Measurements from ENCODE around the gene CHD5.

The CHD5 gene

DNA sequence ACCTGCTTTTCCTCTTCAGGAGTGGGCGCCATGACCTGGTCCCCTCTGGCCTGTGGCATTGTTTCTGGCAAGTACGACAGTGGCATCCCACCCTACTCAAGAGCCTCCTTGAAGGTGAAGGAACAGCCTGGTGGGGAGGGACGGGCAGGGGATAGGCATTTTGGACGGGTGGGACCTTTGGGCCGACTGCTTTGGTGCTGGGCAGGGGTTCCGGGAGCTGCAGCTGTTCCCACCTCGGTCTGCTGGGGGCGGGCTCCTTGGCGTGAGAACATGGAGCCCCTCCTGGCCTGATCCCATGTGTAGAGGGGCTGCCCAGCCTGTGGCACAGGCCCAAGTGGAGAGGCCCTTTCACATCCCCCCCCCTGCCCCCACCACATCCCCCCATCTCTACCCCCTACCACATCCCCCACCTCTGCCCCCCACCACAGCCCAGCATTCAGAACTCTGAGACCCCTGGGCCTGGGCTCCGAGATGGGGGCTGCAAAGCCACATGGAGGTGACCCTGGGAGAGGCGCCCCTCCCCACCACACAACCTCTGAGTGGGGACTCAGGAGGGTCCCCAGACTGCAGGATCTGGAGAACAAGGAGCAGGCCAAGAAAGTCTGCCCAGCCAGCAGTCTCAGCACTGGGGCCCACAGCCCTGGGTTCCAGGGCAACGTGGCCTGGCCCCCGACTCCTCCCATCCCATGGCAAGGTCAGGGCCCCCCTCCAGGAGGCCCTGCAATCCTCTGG lies 84.4 kb downstream of the CHD5 start:
- no peaks in the 10 kb centered on the region for H3K79me1 ChIP-seq (ENCODE audit: low read length)
- H4K8ac ChIP-seq (ENCODE audit: low read depth, low read length): no peak overlapping the region
- H3K36me3 ChIP-seq (ENCODE audit: control insufficient read depth, insufficient read depth, low read length): no peaks in the 10 kb centered on the region
- H3K27ac ChIP-seq (ENCODE audit: low read depth, low read length): no peak overlapping the region
- no peak overlapping the region for H3K4me2 ChIP-seq (ENCODE audit: low read length)
- H4K5ac ChIP-seq (ENCODE audit: low read length): no peak overlapping the region
- DNase-seq: no peak
- H2BK5ac ChIP-seq (ENCODE audit: low read length): no peak overlapping the region
- H3K4ac ChIP-seq (ENCODE audit: low read depth, low read length): no peak overlapping the region
- no peaks in the 10 kb centered on the region for H3K4me1 ChIP-seq (ENCODE audit: control insufficient read depth, low read depth, low read length)
- H3K18ac ChIP-seq (ENCODE audit: low read length): no peak overlapping the region
- no CpG with 5 or more reads among the region's 13 CpGs for WGBS (ENCODE audit: extremely low coverage, insufficient coverage, low lambda C conversion rate)
- no peaks in the 10 kb centered on the region for H3K79me2 ChIP-seq (ENCODE audit: control insufficient read depth, insufficient read depth, low read length)
- no peak overlapping the region for H2BK15ac ChIP-seq (replicated peaks; ENCODE audit: low read depth)
- no peak overlapping the region for H2BK120ac ChIP-seq (ENCODE audit: low read depth, low read length)
- no peak overlapping the region for H2AK5ac ChIP-seq (ENCODE audit: low read length)
- no peak overlapping the region for H3K9ac ChIP-seq (ENCODE audit: low read length)
- no peak overlapping the region for H3K56ac ChIP-seq (ENCODE audit: low read length)
- H3K4me3 ChIP-seq (ENCODE audit: low read length): no peak overlapping the region
- H3K27me3 ChIP-seq (ENCODE audit: insufficient read depth, low read length, poor library complexity): no peaks in the 10 kb centered on the region
- H3K23ac ChIP-seq (ENCODE audit: low read length): no peak overlapping the region

DNA sequence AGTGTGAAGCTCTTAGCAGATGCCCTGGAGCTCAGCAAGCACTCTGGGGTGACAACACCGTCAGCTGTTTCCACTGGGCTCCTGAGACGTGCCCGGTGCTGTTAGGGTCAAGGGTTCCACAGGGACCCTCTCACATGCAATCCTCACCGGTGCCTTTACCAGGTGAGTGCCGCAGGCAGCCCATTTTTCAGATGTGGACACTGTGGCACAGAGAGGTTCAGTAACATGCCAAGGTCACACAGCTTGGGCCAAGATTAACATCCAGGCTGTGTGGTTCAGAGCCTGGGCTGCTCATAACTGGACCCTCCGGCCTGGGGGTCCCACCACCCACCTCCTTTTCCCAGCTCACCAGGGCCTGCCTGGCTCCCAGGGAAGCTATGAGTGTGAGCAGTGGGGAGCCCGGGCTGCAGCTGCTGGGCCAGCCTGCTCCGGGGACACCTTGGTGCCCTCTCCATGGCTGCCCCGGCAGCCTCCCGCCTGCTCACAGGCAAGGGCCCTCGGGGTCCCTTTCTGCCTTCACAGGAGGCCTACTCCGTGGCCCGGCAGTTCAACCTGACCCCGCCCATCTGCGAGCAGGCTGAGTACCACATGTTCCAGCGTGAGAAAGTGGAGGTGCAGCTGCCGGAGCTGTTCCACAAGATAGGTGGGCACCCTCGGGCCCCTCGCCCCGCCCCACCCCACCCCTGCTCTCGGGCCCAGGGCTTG lies 85.2 kb downstream of the CHD5 start:
- H3K4me1 ChIP-seq (ENCODE audit: control insufficient read depth, low read depth, low read length): no peaks in the 10 kb centered on the region
- H3K23ac ChIP-seq (ENCODE audit: low read length): no peak overlapping the region
- H3K4me2 ChIP-seq (ENCODE audit: low read length): no peak overlapping the region
- no peaks in the 10 kb centered on the region for H3K36me3 ChIP-seq (ENCODE audit: control insufficient read depth, insufficient read depth, low read length)
- no peak overlapping the region for H4K8ac ChIP-seq (ENCODE audit: low read depth, low read length)
- no peak overlapping the region for H2AK5ac ChIP-seq (ENCODE audit: low read length)
- no peak overlapping the region for H3K4me3 ChIP-seq (ENCODE audit: low read length)
- H3K27ac ChIP-seq (ENCODE audit: low read depth, low read length): no peak overlapping the region
- no peak overlapping the region for H3K9ac ChIP-seq (ENCODE audit: low read length)
- H3K79me2 ChIP-seq (ENCODE audit: control insufficient read depth, insufficient read depth, low read length): no peaks in the 10 kb centered on the region
- H2BK120ac ChIP-seq (ENCODE audit: low read depth, low read length): no peak overlapping the region
- H3K4ac ChIP-seq (ENCODE audit: low read depth, low read length): no peak overlapping the region
- WGBS (ENCODE audit: extremely low coverage, insufficient coverage, low lambda C conversion rate): no CpG with 5 or more reads among the region's 21 CpGs
- no peak overlapping the region for H3K18ac ChIP-seq (ENCODE audit: low read length)
- no peak overlapping the region for H3K56ac ChIP-seq (ENCODE audit: low read length)
- H3K79me1 ChIP-seq (ENCODE audit: low read length): no peaks in the 10 kb centered on the region
- H4K5ac ChIP-seq (ENCODE audit: low read length): no peak overlapping the region
- H3K27me3 ChIP-seq (ENCODE audit: insufficient read depth, low read length, poor library complexity): no peaks in the 10 kb centered on the region
- no peak overlapping the region for H2BK5ac ChIP-seq (ENCODE audit: low read length)
- H2BK15ac ChIP-seq (replicated peaks; ENCODE audit: low read depth): no peak overlapping the region
- no peak for DNase-seq

DNA sequence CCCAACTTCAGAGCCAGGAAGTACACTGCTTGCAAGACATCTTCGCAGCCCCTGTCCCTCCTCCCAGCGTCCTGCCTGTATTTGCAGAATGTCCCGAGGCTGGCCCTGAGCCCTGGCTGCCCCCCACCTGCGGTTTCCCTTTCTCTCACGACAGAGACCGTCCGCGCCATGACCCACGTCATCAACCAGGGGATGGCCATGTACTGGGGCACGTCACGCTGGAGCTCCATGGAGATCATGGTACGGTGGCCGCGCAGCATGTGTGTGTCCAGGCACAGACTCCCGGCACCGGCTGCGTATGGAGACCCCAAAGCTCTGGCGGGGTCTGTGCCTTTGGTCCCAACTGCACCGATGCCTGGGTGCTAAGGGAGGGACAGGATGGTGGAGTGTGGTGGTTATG lies 85.9 kb downstream of the CHD5 start:
- no peak overlapping the region for H4K5ac ChIP-seq (ENCODE audit: low read length)
- no peak overlapping the region for H3K4me3 ChIP-seq (ENCODE audit: low read length)
- H3K79me2 ChIP-seq (ENCODE audit: control insufficient read depth, insufficient read depth, low read length): no peaks in the 10 kb centered on the region
- H2BK15ac ChIP-seq (replicated peaks; ENCODE audit: low read depth): no peak overlapping the region
- no peaks in the 10 kb centered on the region for H3K4me1 ChIP-seq (ENCODE audit: control insufficient read depth, low read depth, low read length)
- no peak overlapping the region for H3K23ac ChIP-seq (ENCODE audit: low read length)
- DNase-seq: no peak
- no peak overlapping the region for H2BK5ac ChIP-seq (ENCODE audit: low read length)
- no peak overlapping the region for H2BK120ac ChIP-seq (ENCODE audit: low read depth, low read length)
- no peaks in the 10 kb centered on the region for H3K36me3 ChIP-seq (ENCODE audit: control insufficient read depth, insufficient read depth, low read length)
- no CpG with 5 or more reads among the region's 19 CpGs for WGBS (ENCODE audit: extremely low coverage, insufficient coverage, low lambda C conversion rate)
- H4K8ac ChIP-seq (ENCODE audit: low read depth, low read length): no peak overlapping the region
- H3K27ac ChIP-seq (ENCODE audit: low read depth, low read length): no peak overlapping the region
- H3K79me1 ChIP-seq (ENCODE audit: low read length): no peaks in the 10 kb centered on the region
- H3K18ac ChIP-seq (ENCODE audit: low read length): no peak overlapping the region
- no peak overlapping the region for H3K56ac ChIP-seq (ENCODE audit: low read length)
- no peaks in the 10 kb centered on the region for H3K27me3 ChIP-seq (ENCODE audit: insufficient read depth, low read length, poor library complexity)
- no peak overlapping the region for H3K9ac ChIP-seq (ENCODE audit: low read length)
- H3K4ac ChIP-seq (ENCODE audit: low read depth, low read length): no peak overlapping the region
- H3K4me2 ChIP-seq (ENCODE audit: low read length): no peak overlapping the region
- no peak overlapping the region for H2AK5ac ChIP-seq (ENCODE audit: low read length)

DNA sequence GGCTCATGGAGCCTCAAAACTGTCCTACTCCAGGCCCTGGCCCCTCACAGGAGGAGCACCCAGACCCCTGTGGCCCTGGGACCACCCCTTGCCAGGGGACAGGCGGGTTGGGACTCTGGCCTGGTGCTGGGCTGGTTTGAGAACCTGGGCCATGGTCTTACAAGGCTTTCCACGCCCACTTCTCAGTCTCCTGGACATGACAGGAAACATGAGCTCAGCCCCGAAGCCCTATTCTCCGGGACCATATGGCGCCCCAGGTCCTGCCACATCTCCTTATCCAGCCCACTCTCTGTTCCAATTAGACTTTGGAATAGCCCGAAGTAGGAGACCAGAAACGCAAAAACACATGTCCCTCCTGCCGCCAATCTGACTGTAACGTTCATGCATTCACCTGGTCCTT lies 86.5 kb downstream of the CHD5 start:
- Histone ChIP-seq H4K5ac (ENCODE audit: low read length) (no peak overlapping the region), H3K4me1 (ENCODE audit: control insufficient read depth, low read depth, low read length) (no peaks in the 10 kb centered on the region), H3K27ac (ENCODE audit: low read depth, low read length) (no peak overlapping the region), H3K56ac (ENCODE audit: low read length) (no peak overlapping the region), H3K4ac (ENCODE audit: low read depth, low read length) (no peak overlapping the region), H3K9ac (ENCODE audit: low read length) (no peak overlapping the region), H3K79me2 (ENCODE audit: control insufficient read depth, insufficient read depth, low read length) (no peaks in the 10 kb centered on the region), H2AK5ac (ENCODE audit: low read length) (no peak overlapping the region), H3K23ac (ENCODE audit: low read length) (no peak overlapping the region), H2BK120ac (ENCODE audit: low read depth, low read length) (no peak overlapping the region), H4K8ac (ENCODE audit: low read depth, low read length) (no peak overlapping the region), H3K79me1 (ENCODE audit: low read length) (no peaks in the 10 kb centered on the region), H3K18ac (ENCODE audit: low read length) (no peak overlapping the region), H2BK5ac (ENCODE audit: low read length) (no peak overlapping the region), H2BK15ac (replicated peaks; ENCODE audit: low read depth) (no peak overlapping the region), H3K4me2 (ENCODE audit: low read length) (no peak overlapping the region), H3K36me3 (ENCODE audit: control insufficient read depth, insufficient read depth, low read length) (no peaks in the 10 kb centered on the region), H3K4me3 (ENCODE audit: low read length) (no peak overlapping the region), H3K27me3 (ENCODE audit: insufficient read depth, low read length, poor library complexity) (no peaks in the 10 kb centered on the region)
- no CpG with 5 or more reads among the region's 9 CpGs for WGBS (ENCODE audit: extremely low coverage, insufficient coverage, low lambda C conversion rate)
- DNase-seq: no peak

DNA sequence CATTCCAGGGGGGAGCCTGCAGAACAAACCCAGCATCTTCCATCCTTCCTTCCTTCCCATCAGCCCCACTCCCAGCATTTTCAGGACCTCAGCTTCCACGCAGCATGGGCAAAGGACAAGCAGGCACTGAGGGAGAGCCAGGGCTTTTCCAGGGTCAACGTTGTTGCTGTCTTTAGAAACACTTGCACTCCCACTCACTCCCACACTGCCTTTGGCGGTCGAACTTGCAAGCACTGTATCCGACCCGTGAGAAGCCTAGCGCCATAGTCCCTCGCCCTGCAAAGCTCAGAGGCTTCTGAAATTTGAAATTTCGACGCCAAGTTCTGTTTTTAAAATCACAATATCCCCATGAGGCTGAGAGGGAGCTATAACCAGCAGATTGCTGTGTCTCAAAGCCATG lies 87.0 kb downstream of the CHD5 start:
- H3K9ac ChIP-seq (ENCODE audit: low read length): no peak overlapping the region
- H3K27ac ChIP-seq (ENCODE audit: low read depth, low read length): no peak overlapping the region
- no peaks in the 10 kb centered on the region for H3K79me1 ChIP-seq (ENCODE audit: low read length)
- no peak overlapping the region for H4K8ac ChIP-seq (ENCODE audit: low read depth, low read length)
- H4K5ac ChIP-seq (ENCODE audit: low read length): no peak overlapping the region
- H2BK120ac ChIP-seq (ENCODE audit: low read depth, low read length): no peak overlapping the region
- H2BK15ac ChIP-seq (replicated peaks; ENCODE audit: low read depth): no peak overlapping the region
- no peak overlapping the region for H3K4ac ChIP-seq (ENCODE audit: low read depth, low read length)
- no peaks in the 10 kb centered on the region for H3K36me3 ChIP-seq (ENCODE audit: control insufficient read depth, insufficient read depth, low read length)
- H2BK5ac ChIP-seq (ENCODE audit: low read length): no peak overlapping the region
- H3K27me3 ChIP-seq (ENCODE audit: insufficient read depth, low read length, poor library complexity): no peaks in the 10 kb centered on the region
- no peaks in the 10 kb centered on the region for H3K79me2 ChIP-seq (ENCODE audit: control insufficient read depth, insufficient read depth, low read length)
- DNase-seq: no peak
- H3K4me3 ChIP-seq (ENCODE audit: low read length): no peak overlapping the region
- WGBS (ENCODE audit: extremely low coverage, insufficient coverage, low lambda C conversion rate): no CpG with 5 or more reads among the region's 10 CpGs
- H2AK5ac ChIP-seq (ENCODE audit: low read length): no peak overlapping the region
- H3K4me2 ChIP-seq (ENCODE audit: low read length): no peak overlapping the region
- no peaks in the 10 kb centered on the region for H3K4me1 ChIP-seq (ENCODE audit: control insufficient read depth, low read depth, low read length)
- no peak overlapping the region for H3K56ac ChIP-seq (ENCODE audit: low read length)
- no peak overlapping the region for H3K18ac ChIP-seq (ENCODE audit: low read length)
- H3K23ac ChIP-seq (ENCODE audit: low read length): no peak overlapping the region
